VCaP (cell line): Measurements from ENCODE around the gene TIGD6.

ENCODE experiments used
- H3K27ac ChIP-seq: fragments of 450-650 bp; 2 replicates; pipeline ENCODE4 v1.5.1; 2017
- CTCF ChIP-seq: fragments of 450-650 bp; conservative IDR thresholded peaks from 2 replicates; pipeline ENCODE4 v1.5.1; 2017; ENCODE audit warnings: mild to moderate bottlenecking, moderate library complexity

Gene TIGD6

GRCh38 chr5:149969181-149969930 lies 31.1 kb downstream of the TIGD6 start:
- no peak for TF ChIP-seq CTCF
- no peak overlapping the region for H3K27ac ChIP-seq

- TF ChIP-seq CTCF, result no peak
- H3K27ac ChIP-seq, result no peak overlapping the region
These were observed 33.5 kb downstream of the TIGD6 start for GRCh38 chr5:149966946-149967345.

DNA sequence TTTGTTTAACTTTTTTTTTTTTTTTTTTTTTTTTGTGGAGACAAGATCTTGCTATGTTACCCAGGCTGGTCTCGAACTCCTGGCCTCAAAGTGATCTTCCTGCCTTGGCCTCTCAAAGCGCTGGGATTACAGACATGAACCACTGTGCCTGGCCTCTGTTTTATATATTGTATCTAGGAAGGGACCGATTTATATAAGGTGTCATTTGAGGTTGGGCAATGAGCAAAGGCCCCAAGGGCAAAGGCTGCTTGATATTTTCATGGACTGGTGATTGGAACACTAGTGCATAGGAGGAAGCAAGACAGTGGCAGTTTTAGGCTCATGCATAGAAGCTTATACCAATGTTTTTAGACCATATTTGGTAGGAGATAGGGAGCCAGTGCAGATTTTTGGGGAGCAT lies 36.7 kb downstream of the TIGD6 start:
- no peak overlapping the region for H3K27ac ChIP-seq
- no peak for TF ChIP-seq CTCF

- H3K27ac ChIP-seq, result no peak overlapping the region
- TF ChIP-seq CTCF, result no peak
These were observed 37.7 kb downstream of the TIGD6 start for GRCh38 chr5:149962601-149963300.

- no peak overlapping the region for H3K27ac ChIP-seq
- peak; percentile 79 for TF ChIP-seq CTCF
These were observed 38.5 kb downstream of the TIGD6 start for GRCh38 chr5:149961957-149962409.

GRCh38 chr5:149961186-149961685 lies 39.2 kb downstream of the TIGD6 start:
- TF ChIP-seq CTCF, result no peak
- peak overlapping the region; percentile 89 for H3K27ac ChIP-seq

GRCh38 chr5:149960272-149961185 lies 39.9 kb downstream of the TIGD6 start, which contains the start of gene SLC26A2:
SLC26A2 (plus strand) TSS chr5:149960758; CDS start chr5:149977653, 16,895 bp downstream.
- peak within 1 kb of the TSS; percentile 89 for H3K27ac ChIP-seq
- no peak for TF ChIP-seq CTCF
